DND-41 (cell line): ENCODE measurements around the gene NFKBIE.

Source experiments
- ATAC-seq: fragments of 200-7000 bp; cut with Tn5 transposase; 3 replicates; pipeline ENCODE4 v1.9.1; 2021; ENCODE audit warnings: low read depth; ENCODE audit not compliant: insufficient read depth
- DNase-seq: peaks from one replicate; pipeline ENCODE4 v3.0.0-alpha.2; 2020
- H2AFZ ChIP-seq: 2 replicates; pipeline ENCODE4 v1.6.0; 2012; ENCODE audit warnings: low read depth, low read length
- H3K27ac ChIP-seq: 2 replicates; pipeline ENCODE4 v1.5.1; 2012; ENCODE audit warnings: low read length, inconsistent platforms
- H3K27me3 ChIP-seq: fragments of 200-600 bp; sonication (generic); 2 replicates; pipeline ENCODE4 v1.6.0; 2012; ENCODE audit warnings: low read length, mild to moderate bottlenecking, inconsistent platforms; ENCODE audit not compliant: insufficient read depth, poor library complexity
- H3K36me3 ChIP-seq: 2 replicates; pipeline ENCODE4 v1.5.1; 2012; ENCODE audit warnings: low read length, inconsistent platforms; ENCODE audit not compliant: insufficient read depth
- H3K4me1 ChIP-seq: 2 replicates; pipeline ENCODE4 v1.5.1; 2012; ENCODE audit warnings: mild to moderate bottlenecking, low read length; ENCODE audit not compliant: insufficient read depth
- H3K4me2 ChIP-seq: 2 replicates; pipeline ENCODE4 v1.6.0; 2012; ENCODE audit warnings: mild to moderate bottlenecking, moderate library complexity, low read length, inconsistent platforms; ENCODE audit not compliant: insufficient read depth
- H3K4me3 ChIP-seq, 2 experiments: fragments of 200-600 bp in 1 of 2; shearing (Covaris generic) in 1 of 2; 2 replicates each; pipeline ENCODE4 v1.5.1; 2012 to 2016; ENCODE audit warnings: inconsistent platforms in 2 of 2, low read length in 2 of 2, mild to moderate bottlenecking in 2 of 2, low read depth in 1 of 2, moderate library complexity in 1 of 2
- H3K79me2 ChIP-seq: 2 replicates; pipeline ENCODE4 v1.6.0; 2012; ENCODE audit warnings: low read length, inconsistent platforms; ENCODE audit not compliant: insufficient read depth
- H3K9ac ChIP-seq: 2 replicates; pipeline ENCODE4 v1.6.0; 2012; ENCODE audit warnings: low read depth, mild to moderate bottlenecking, inconsistent platforms, low read length, moderate library complexity
- H3K9me3 ChIP-seq: 2 replicates; pipeline ENCODE4 v1.5.1; 2012; ENCODE audit warnings: low read length, moderate library complexity, mild to moderate bottlenecking, inconsistent platforms; ENCODE audit not compliant: insufficient read depth, severe bottlenecking
- H4K20me1 ChIP-seq: 2 replicates; pipeline ENCODE4 v1.6.0; 2012; ENCODE audit warnings: low read length; ENCODE audit not compliant: insufficient read depth
- CTCF ChIP-seq: IDR thresholded peaks from 2 replicates; pipeline ENCODE4 v1.5.1; 2012; ENCODE audit warnings: borderline replicate concordance, low read length, moderate library complexity, mild to moderate bottlenecking; ENCODE audit not compliant: poor library complexity, severe bottlenecking; ENCODE audit errors: extremely low read depth
- EZH2 ChIP-seq: IDR thresholded peaks from 3 replicates; pipeline ENCODE4 v1.6.1; 2012; ENCODE audit warnings: borderline replicate concordance, low read depth, mild to moderate bottlenecking, moderate library complexity, low read length, inconsistent platforms; ENCODE audit not compliant: severe bottlenecking

The NFKBIE gene

GRCh38 chr6:44309092-44309491 is 43.7 kb upstream of the NFKBIE start:
- H4K20me1 ChIP-seq: peaks cover 6% of the 10 kb centered on the region
- no peak for ATAC-seq
- no peaks in the 10 kb centered on the region for H3K9me3 ChIP-seq
- peaks cover 76% of the 10 kb centered on the region for H3K36me3 ChIP-seq
- no peak for DNase-seq
- no peak overlapping the region for H3K4me3 ChIP-seq
- peaks cover 27% of the 10 kb centered on the region for H3K4me1 ChIP-seq
- H2AFZ ChIP-seq: no peak overlapping the region
- no peak for TF ChIP-seq EZH2
- TF ChIP-seq CTCF: no peak
- H3K27me3 ChIP-seq: no peaks in the 10 kb centered on the region
- no peak overlapping the region for H3K27ac ChIP-seq
- peaks cover 20% of the 10 kb centered on the region for H3K79me2 ChIP-seq
- H3K4me2 ChIP-seq: no peak overlapping the region
- H3K9ac ChIP-seq: no peak overlapping the region

GRCh38 chr6:44307217-44307616 is 41.9 kb upstream of the NFKBIE start:
- Histone ChIP-seq H3K36me3 (peaks cover 95% of the 10 kb centered on the region), H4K20me1 (peaks cover 9% of the 10 kb centered on the region), H3K4me1 (peaks cover 15% of the 10 kb centered on the region), H3K9ac (no peak overlapping the region), H3K27me3 (no peaks in the 10 kb centered on the region), H3K9me3 (no peaks in the 10 kb centered on the region), H3K4me2 (no peak overlapping the region), H3K27ac (no peak overlapping the region), H3K4me3 (no peak overlapping the region), H3K79me2 (peaks cover 11% of the 10 kb centered on the region), H2AFZ (no peak overlapping the region)
- ATAC-seq (no peak), DNase-seq (no peak)
- no peak for TF ChIP-seq EZH2
- no peak for TF ChIP-seq CTCF

GRCh38 chr6:44306710-44307109 is 41.4 kb upstream of the NFKBIE start:
- Histone ChIP-seq H3K27ac (no peak overlapping the region), H3K4me2 (no peak overlapping the region), H3K27me3 (no peaks in the 10 kb centered on the region), H3K36me3 (peaks cover 95% of the 10 kb centered on the region), H4K20me1 (peaks cover 9% of the 10 kb centered on the region), H3K9ac (no peak overlapping the region), H3K4me3 (no peak overlapping the region), H3K9me3 (no peaks in the 10 kb centered on the region), H2AFZ (no peak overlapping the region), H3K4me1 (peaks cover 10% of the 10 kb centered on the region), H3K79me2 (peaks cover 6% of the 10 kb centered on the region; the same call in 1 of the 2 replicates)
- TF ChIP-seq CTCF (no peak), EZH2 (no peak)
- no peak for DNase-seq
- ATAC-seq: no peak

- TF ChIP-seq EZH2 (no peak), CTCF (no peak)
- ATAC-seq: no peak
- H3K9ac ChIP-seq: no peak overlapping the region
Observed at GRCh38 chr6:44305200-44305725, 39.9 kb upstream of the NFKBIE start.

More at GRCh38 chr6:44305200-44305725, 39.9 kb upstream of the NFKBIE start:
- H3K4me3 ChIP-seq: no peak overlapping the region
- H3K36me3 ChIP-seq: peaks cover 95% of the 10 kb centered on the region
- H3K27me3 ChIP-seq: no peaks in the 10 kb centered on the region
- no peaks in the 10 kb centered on the region for H3K9me3 ChIP-seq
- H3K79me2 ChIP-seq: no peaks in the 10 kb centered on the region
- no peak overlapping the region for H3K4me2 ChIP-seq
- H3K4me1 ChIP-seq: no peaks in the 10 kb centered on the region
- no peak overlapping the region for H2AFZ ChIP-seq
- peaks cover 9% of the 10 kb centered on the region for H4K20me1 ChIP-seq
- DNase-seq: no peak
- H3K27ac ChIP-seq: no peak overlapping the region; the same call in 1 of the 2 replicates
